ENCODE measurements around the gene MRPL52.

DNA sequence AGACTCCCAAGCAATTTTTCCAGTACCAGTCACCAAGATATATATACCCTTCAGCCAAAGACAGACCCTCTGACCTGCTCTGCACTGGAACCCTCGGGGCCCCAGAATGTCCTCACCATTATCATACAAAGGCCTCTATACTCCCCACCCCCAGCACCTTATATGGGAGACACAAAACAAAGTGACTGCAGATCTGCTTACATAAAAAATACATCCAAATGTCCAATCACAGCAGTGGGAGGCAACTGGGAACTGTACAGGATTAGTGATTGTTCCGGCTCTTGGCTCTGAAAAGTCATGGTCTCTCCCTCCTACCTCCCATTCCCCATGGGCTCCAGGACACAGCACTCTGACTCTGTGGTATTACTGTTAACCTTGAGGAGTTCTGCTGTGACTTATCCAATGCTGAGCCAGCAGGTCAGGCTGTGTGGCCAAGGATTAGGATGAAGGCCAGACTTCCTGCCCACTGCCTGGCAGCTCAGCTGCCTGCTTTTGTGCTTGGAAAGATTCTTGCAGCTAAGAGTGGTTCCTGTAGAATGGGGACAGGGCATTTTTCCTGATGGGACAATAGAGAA, 49.5 kb upstream of the MRPL52 start:
- TF ChIP-seq ZNF484 (CRISPR knock-in tag; IDR thresholded peaks at IDR 0.05; ENCODE audit: borderline replicate concordance, low read depth) (no peak), LCORL (IDR thresholded peaks at IDR 0.05) (no peak), LCORL (CRISPR knock-in tag; IDR thresholded peaks at IDR 0.05) (no peak), CTCF (CRISPR knock-in tag; IDR thresholded peaks at IDR 0.05) (no peak)

All from HepG2 (cell line).